Esophagus squamous epithelium (tissue), 4 donors: ENCODE measurements around the gene SSH3.
A peak's percentile ranks its signal among the peaks of the same experiment; 100 is the strongest.

Source experiments
- POLR2A ChIP-seq, 4 donors: fragments of 450-650 bp; IDR thresholded peaks; one replicate each; pipeline ENCODE4 v1.6.1; 2017; ENCODE audit warnings: antibody characterized with exemption in 4 of 4, mild to moderate bottlenecking in 4 of 4, moderate library complexity in 3 of 4
- TF ChIP-seq, protein P1 (sequence below), 6 experiments: fragments of 450-650 bp in 4 of 6; fragments of 200-600 bp in 2 of 6; sonication (generic) in 2 of 6; IDR thresholded peaks; one replicate each; pipeline ENCODE4 v1.5.1; 2016 to 2019; ENCODE audit warnings: antibody characterized with exemption in 6 of 6, mild to moderate bottlenecking in 4 of 6, moderate library complexity in 4 of 6

DNA sequence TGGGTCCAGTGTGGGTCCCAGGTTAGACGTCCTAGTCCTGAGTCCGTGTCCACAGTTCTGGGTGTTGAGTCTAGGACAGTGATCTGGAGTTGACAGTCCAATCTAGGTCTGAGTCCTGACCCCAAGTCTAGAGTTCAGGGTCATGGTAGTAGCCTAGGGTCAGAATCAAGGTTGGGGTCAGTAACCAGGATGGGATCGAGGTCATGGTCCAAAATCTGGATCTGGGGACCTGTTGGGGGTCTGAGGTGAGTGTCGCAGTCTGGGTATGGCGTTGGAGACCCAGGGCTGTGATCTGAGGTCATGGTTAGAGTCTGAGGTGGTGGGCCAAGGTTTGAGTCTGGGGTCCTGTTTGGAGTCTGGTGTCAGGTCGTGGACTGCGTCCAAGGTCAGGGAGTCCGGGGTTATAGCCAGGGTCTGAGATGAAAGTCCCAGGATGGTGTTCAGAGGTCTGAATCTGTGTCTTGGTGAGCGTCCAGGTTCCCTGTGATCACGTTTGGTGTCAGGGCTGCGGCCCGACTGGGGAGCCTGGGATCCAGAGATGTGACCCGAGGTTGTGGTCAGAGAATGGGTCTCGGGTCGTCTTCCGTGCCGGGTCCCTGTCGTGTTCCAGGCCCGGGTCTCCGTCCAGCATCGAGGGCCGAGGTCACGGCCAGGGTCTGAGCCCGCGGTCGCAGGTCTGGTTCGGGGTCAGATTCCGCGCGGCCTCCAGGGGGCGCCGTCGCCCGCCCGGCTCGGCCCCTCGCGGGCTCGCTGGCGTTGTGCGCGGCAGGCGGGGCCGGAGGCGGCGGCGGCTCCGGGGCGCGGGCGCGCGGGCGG, 37.5 kb upstream of the SSH3 start:
- TF ChIP-seq, protein P1, sequence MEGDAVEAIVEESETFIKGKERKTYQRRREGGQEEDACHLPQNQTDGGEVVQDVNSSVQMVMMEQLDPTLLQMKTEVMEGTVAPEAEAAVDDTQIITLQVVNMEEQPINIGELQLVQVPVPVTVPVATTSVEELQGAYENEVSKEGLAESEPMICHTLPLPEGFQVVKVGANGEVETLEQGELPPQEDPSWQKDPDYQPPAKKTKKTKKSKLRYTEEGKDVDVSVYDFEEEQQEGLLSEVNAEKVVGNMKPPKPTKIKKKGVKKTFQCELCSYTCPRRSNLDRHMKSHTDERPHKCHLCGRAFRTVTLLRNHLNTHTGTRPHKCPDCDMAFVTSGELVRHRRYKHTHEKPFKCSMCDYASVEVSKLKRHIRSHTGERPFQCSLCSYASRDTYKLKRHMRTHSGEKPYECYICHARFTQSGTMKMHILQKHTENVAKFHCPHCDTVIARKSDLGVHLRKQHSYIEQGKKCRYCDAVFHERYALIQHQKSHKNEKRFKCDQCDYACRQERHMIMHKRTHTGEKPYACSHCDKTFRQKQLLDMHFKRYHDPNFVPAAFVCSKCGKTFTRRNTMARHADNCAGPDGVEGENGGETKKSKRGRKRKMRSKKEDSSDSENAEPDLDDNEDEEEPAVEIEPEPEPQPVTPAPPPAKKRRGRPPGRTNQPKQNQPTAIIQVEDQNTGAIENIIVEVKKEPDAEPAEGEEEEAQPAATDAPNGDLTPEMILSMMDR (IDR thresholded peaks at IDR 0.05): peak; percentile 64 to 95 (median 88)
- no peak for TF ChIP-seq POLR2A (IDR thresholded peaks at IDR 0.05)
